Activated CD8-positive, alpha-beta T cell treated with anti-CD3 and anti-CD28 coated beads for 36 hours (primary cell): Measurements from ENCODE around the gene S1PR2. TPM values are rescaled to one million over a fixed set of nuclear protein-coding genes. Genes with fewer than 3 reads are reported as not detected.
"Not testable (repeated sequence)": the region's sequence is repeated elsewhere in the genome, so short reads cannot be mapped to it uniquely, and the experiment has no call there.

ENCODE experiments used
- ATAC-seq: fragments of 200-7000 bp; cut with Tn5 transposase; one replicate; pipeline ENCODE4 v1.10.0; 2021; ENCODE audit warnings: mild to moderate bottlenecking, moderate library complexity
- CTCF ChIA-PET: fragments of 350-600 bp; sonication (Branson Sonifier 250); formaldehyde crosslinking; loops from one replicate; lab custom pipeline; 2021; ENCODE audit warnings: antibody characterized with exemption; lab: Charles Lee
- POLR2A ChIA-PET: fragments of 350-600 bp; sonication (Branson Sonifier 250); formaldehyde crosslinking; loops from one replicate; lab custom pipeline; 2021; ENCODE audit warnings: antibody characterized with exemption; lab: Charles Lee
- DNase-seq: peaks from one replicate; pipeline ENCODE4 v3.0.0-alpha.2; 2020
- H3K27ac Mint-ChIP-seq: one replicate; pipeline ENCODE4 v1.8.0; 2021; ENCODE audit warnings: mild to moderate bottlenecking, mixed read lengths
- H3K27me3 Mint-ChIP-seq: one replicate; pipeline ENCODE4 v1.8.0; 2021; ENCODE audit warnings: mixed read lengths
- H3K36me3 Mint-ChIP-seq: one replicate; pipeline ENCODE4 v1.8.0; 2021; ENCODE audit warnings: low read depth, mixed read lengths
- H3K4me1 Mint-ChIP-seq: one replicate; pipeline ENCODE4 v1.8.0; 2021; ENCODE audit warnings: low read depth, mixed read lengths
- H3K4me3 Mint-ChIP-seq: one replicate; pipeline ENCODE4 v1.8.0; 2021; ENCODE audit warnings: mild to moderate bottlenecking, moderate library complexity, mixed read lengths
- H3K9me3 Mint-ChIP-seq: one replicate; pipeline ENCODE4 v1.8.0; 2021; ENCODE audit warnings: mixed read lengths
- intact Hi-C: fragments of 100-400 bp; cut with micrococcal nuclease; formaldehyde crosslinking; loops from one replicate; pipeline ENCODE4 v1.10.0; 2022
- total RNA-seq, 2 experiments: library from RNA; stranded (reverse); gene quantifications; one replicate each; pipeline ENCODE4 v1.2.3, GENCODE V29; 2021
- TF ChIP-seq, protein P1 (sequence below): fragments of 200-600 bp; IDR thresholded peaks from one replicate; pipeline ENCODE4 v1.8.0; 2022; ENCODE audit warnings: antibody characterized with exemption, mild to moderate bottlenecking

The S1PR2 gene
- total RNA-seq, 2 experiments from 2014 or later: 6.3 to 6.6 TPM

GRCh38 chr19:10207026-10207425, 24.1 kb downstream of the S1PR2 start:
- Mint-ChIP-seq H3K4me3 (no peak overlapping the region), H3K9me3 (peaks cover 5% of the 10 kb centered on the region), H3K4me1 (no peaks in the 10 kb centered on the region), H3K36me3 (peaks cover 2% of the 10 kb centered on the region), H3K27me3 (no peaks in the 10 kb centered on the region), H3K27ac (no peak overlapping the region)
- no peak for ATAC-seq
- TF ChIP-seq, protein P1, sequence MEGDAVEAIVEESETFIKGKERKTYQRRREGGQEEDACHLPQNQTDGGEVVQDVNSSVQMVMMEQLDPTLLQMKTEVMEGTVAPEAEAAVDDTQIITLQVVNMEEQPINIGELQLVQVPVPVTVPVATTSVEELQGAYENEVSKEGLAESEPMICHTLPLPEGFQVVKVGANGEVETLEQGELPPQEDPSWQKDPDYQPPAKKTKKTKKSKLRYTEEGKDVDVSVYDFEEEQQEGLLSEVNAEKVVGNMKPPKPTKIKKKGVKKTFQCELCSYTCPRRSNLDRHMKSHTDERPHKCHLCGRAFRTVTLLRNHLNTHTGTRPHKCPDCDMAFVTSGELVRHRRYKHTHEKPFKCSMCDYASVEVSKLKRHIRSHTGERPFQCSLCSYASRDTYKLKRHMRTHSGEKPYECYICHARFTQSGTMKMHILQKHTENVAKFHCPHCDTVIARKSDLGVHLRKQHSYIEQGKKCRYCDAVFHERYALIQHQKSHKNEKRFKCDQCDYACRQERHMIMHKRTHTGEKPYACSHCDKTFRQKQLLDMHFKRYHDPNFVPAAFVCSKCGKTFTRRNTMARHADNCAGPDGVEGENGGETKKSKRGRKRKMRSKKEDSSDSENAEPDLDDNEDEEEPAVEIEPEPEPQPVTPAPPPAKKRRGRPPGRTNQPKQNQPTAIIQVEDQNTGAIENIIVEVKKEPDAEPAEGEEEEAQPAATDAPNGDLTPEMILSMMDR: no peak
- intact Hi-C loops: no loop called here
- POLR2A ChIA-PET: interaction anchor here (1.0 to 1.6 kb wide), 4 partner anchors 12 to 43 kb away, joined by 3 to 8 read pairs (median 4); partner anchors contain the start of gene DNMT1
- DNase-seq: no peak
- CTCF ChIA-PET: interaction anchor here (1.1 to 4.4 kb wide), 2 partner anchors 22 to 43 kb away, joined by 5 to 18 read pairs; no protein-coding TSS in a partner anchor

DNA sequence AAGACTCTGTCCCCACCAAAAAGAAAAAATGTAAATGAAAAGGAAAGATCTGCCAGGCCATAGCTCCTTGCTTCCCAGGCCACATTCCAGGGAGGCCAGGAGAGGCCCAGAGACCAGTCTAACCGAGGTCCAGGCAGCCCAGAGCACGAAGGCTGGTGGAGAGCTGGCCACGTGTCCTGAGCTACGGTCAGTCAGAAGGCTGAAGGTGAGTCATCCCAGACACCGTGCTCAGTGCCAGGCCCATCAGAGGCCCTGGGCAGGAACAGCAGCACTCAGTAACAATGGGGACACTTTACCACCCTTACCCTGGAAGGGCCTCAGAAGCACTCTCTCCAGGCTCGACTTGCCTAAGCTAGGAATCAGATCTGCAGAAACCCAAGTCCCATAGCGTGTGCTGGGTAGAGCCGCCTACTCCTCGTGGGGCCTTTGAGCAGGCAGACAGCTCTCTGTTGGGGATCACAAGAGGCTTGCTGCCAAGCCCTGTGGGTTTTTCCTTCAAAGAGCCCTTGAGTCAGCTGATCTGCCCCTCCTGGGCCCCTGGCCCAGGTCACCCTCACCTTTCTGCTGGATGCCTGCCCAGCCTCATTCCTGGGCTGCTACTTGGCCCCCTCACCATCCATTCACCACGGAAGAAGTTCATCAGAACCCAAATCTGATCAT, 24.8 kb downstream of the S1PR2 start:
- DNase-seq (no peak), ATAC-seq (no peak)
- no peak overlapping the region for H3K4me3 Mint-ChIP-seq
- no peaks in the 10 kb centered on the region for H3K4me1 Mint-ChIP-seq
- ChIA-PET POLR2A (interaction anchor here (0.8 to 1.6 kb wide), 5 partner anchors 12 to 43 kb away, joined by 3 to 8 read pairs (median 3); partner anchors contain the start of gene DNMT1), CTCF (interaction anchor here (0.5 to 4.4 kb wide), 3 partner anchors 22 to 80 kb away, joined by 3 to 18 read pairs (median 5); no protein-coding TSS in a partner anchor)
- intact Hi-C loops: no loop called here
- H3K36me3 Mint-ChIP-seq: peaks cover 2% of the 10 kb centered on the region
- TF ChIP-seq, protein P1: no peak
- peaks cover 5% of the 10 kb centered on the region for H3K9me3 Mint-ChIP-seq
- H3K27me3 Mint-ChIP-seq: no peaks in the 10 kb centered on the region
- no peak overlapping the region for H3K27ac Mint-ChIP-seq

DNA sequence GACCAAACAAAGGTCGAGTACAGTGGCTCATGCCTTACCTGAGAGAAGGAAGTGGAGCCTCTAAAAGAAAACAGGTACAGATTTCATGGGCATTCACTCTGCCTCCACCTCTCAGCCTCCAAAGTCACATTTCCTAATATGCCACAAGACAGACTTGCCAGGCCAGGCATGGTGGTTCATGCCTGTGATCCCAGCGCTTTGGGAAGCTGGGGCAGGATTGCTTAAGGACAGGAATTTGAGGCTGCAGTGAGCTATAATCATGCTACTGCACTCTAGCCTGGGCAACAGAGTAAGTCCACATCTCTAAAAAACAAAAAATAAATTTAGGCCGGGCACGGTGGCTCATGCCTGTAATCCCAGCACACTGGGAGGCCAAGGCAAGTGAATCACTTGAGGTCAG, 25.5 kb downstream of the S1PR2 start:
- POLR2A ChIA-PET: interaction anchor here (0.8 to 1.6 kb wide), 4 partner anchors 11 to 42 kb away, joined by 3 to 8 read pairs (median 4); partner anchors contain the start of gene DNMT1

GRCh38 chr19:10203686-10204085, 27.4 kb downstream of the S1PR2 start:
- peaks cover 5% of the 10 kb centered on the region for H3K9me3 Mint-ChIP-seq
- H3K27me3 Mint-ChIP-seq: no peaks in the 10 kb centered on the region
- no peak for DNase-seq
- no peak for ATAC-seq
- TF ChIP-seq, protein P1: no peak
- intact Hi-C loops: no loop called here
- H3K4me1 Mint-ChIP-seq: peaks cover 7% of the 10 kb centered on the region
- POLR2A ChIA-PET: interaction anchor here (1.3 kb wide), 1 partner anchor 9 kb away, joined by 4 read pairs; the partner anchor contains the start of gene DNMT1
- CTCF ChIA-PET: no interaction called here
- no peak overlapping the region for H3K4me3 Mint-ChIP-seq
- H3K36me3 Mint-ChIP-seq: peaks cover 2% of the 10 kb centered on the region
- H3K27ac Mint-ChIP-seq: no peak overlapping the region

More for the DNA sequence above, 25.5 kb downstream of the S1PR2 start:
- intact Hi-C loops: no loop called here
- H3K27ac Mint-ChIP-seq: no peak overlapping the region
- TF ChIP-seq, protein P1: no peak
- CTCF ChIA-PET: interaction anchor here (4.4 kb wide), 1 partner anchor 45 kb away, joined by 18 read pairs; no protein-coding TSS in a partner anchor
- H3K4me1 Mint-ChIP-seq: no peaks in the 10 kb centered on the region
- H3K9me3 Mint-ChIP-seq: peaks cover 5% of the 10 kb centered on the region
- no peak overlapping the region for H3K4me3 Mint-ChIP-seq
- no peak for ATAC-seq
- no peak for DNase-seq
- H3K27me3 Mint-ChIP-seq: no peaks in the 10 kb centered on the region
- H3K36me3 Mint-ChIP-seq: peaks cover 2% of the 10 kb centered on the region

- H3K9me3 Mint-ChIP-seq: no peaks in the 10 kb centered on the region
- intact Hi-C loops: no loop called here
- no peaks in the 10 kb centered on the region for H3K36me3 Mint-ChIP-seq
- TF ChIP-seq, protein P1: no peak
- H3K4me3 Mint-ChIP-seq: no peak overlapping the region
- no peaks in the 10 kb centered on the region for H3K27me3 Mint-ChIP-seq
- H3K4me1 Mint-ChIP-seq: peaks cover 11% of the 10 kb centered on the region
- POLR2A ChIA-PET: interaction anchor here (0.8 to 1.9 kb wide), 4 partner anchors 11 to 85 kb away, joined by 3 to 4 read pairs (median 3); no protein-coding TSS in a partner anchor
- DNase-seq (no peak), ATAC-seq (no peak)
- CTCF ChIA-PET: interaction anchor here (0.8 to 2.2 kb wide), 3 partner anchors 13 to 48 kb away, joined by 5 to 12 read pairs (median 6); no protein-coding TSS in a partner anchor
- H3K27ac Mint-ChIP-seq: no peak overlapping the region
Measured at GRCh38 chr19:10201176-10201575, 30.0 kb downstream of the S1PR2 start.

DNA sequence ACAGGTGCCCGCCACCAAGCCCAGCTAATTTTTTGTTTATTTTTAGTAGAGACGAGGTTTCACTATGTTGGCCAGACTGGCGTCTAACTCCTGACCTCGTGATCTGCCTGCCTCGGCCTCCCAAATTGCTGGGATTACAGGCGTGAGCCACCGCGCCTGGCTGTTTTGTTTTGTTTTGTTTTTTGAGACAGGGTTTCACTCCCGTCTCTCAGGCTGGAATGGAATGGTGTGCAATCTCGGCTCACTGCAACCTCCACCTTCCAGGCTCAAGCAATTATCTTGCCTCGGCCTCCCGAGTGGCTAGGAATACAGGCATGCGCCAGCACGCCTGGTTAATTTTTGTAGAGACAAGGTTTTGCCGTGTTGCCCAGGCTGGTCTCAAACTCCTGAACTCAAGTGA, 31.0 kb downstream of the S1PR2 start:
- H3K36me3 Mint-ChIP-seq, H3K4me3 Mint-ChIP-seq, ATAC-seq, H3K27ac Mint-ChIP-seq, intact Hi-C loops, H3K9me3 Mint-ChIP-seq, DNase-seq, H3K27me3 Mint-ChIP-seq: not testable (repeated sequence)
- ChIA-PET POLR2A (interaction anchor here (0.6 to 1.9 kb wide), 2 partner anchors 11 to 195 kb away, joined by 3 to 4 read pairs; no protein-coding TSS in a partner anchor), CTCF (interaction anchor here (1.6 to 2.1 kb wide), 3 partner anchors 15 to 80 kb away, joined by 3 to 13 read pairs (median 6); partner anchors contain the start of gene EIF3G)
- peaks cover 16% of the 10 kb centered on the region for H3K4me1 Mint-ChIP-seq
